Activated CD8-positive, alpha-beta memory T cell treated with anti-CD3 and anti-CD28 coated beads, Interleukin-2, amount 10 ng/mL, durations not matched to agents 7 days and 5 days (primary cell): Measurements from ENCODE around the gene FOXO1. TPM values are rescaled to one million over a fixed set of nuclear protein-coding genes. Genes with fewer than 3 reads are reported as not detected.

Experiments used
- total RNA-seq, 2 experiments: library from RNA; stranded (reverse); gene quantifications; one replicate each; pipeline ENCODE4 v1.2.3, GENCODE V29; 2021

Gene FOXO1
- total RNA-seq, 2 experiments from 2014 or later = 20.2 to 27.1 TPM

Other genes with a start within 250 kb of the FOXO1 start
- gene MRPS31, start 104.5 kb upstream of the FOXO1 start, total RNA-seq = 10 to 100 TPM; 35.0 to 37.1 TPM
- gene SLC25A15, start 123.0 kb upstream of the FOXO1 start, total RNA-seq = 10 to 100 TPM; 11.2 to 14.5 TPM